CD4-positive, alpha-beta T cell treated with Interferon gamma for 1 hour (primary cell): ENCODE data around the gene SDHA.
"Not testable (repeated sequence)": the region's sequence is repeated elsewhere in the genome, so short reads cannot be mapped to it uniquely, and the experiment has no call there.

Source experiments
- DNase-seq: peaks from one replicate; pipeline ENCODE4 v3.0.0-alpha.2; 2020

The SDHA gene

DNA sequence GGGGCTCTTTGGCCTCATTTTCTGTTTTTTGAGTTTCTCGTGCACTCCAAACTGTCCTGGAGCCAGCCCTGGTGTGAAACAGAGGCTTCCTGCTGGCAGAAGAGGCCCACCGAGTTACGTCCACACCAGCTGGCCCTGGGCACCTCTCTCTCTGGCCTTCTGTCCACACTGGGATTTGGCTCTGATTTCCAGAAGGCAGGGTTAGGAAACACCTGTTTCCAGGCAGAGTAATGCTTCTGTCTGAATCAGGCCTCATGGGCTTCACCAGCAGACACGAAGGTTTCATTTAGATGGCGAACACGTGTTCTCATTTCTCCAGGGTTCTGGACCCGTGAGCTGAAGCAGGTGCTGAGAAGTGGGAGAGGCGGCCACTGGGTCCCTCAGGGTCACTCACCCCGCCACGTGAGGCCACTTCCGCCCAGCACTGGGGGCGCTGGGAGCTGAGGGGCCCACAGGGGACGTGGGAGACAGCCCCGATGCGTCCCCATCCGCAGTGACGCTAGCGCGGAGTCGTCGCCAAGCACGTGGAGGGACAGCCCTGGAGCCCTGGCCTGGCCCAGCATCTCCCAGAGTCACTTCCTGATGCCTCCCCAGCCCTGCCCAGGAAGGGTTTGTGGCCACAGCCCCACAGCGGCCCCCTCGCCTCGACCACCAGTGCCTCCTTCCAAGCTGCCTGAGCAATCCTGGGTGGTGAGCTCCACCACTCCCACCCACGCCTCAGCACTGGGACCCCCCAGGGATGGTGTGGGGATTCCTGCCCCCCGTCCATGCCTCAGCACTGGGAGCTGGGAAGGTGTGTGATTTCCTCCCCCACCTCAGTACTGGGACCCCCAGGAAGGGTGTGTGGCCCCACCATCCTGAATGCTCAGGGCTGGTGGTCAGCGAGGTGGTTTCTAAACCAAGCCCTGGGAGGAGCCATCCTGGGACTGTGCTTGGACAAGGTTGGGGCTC lies 31.8 kb upstream of the SDHA start:
- no peak for DNase-seq

GRCh38 chr5:187042-187431 lies 31.1 kb upstream of the SDHA start:
- DNase-seq = no peak

DNA sequence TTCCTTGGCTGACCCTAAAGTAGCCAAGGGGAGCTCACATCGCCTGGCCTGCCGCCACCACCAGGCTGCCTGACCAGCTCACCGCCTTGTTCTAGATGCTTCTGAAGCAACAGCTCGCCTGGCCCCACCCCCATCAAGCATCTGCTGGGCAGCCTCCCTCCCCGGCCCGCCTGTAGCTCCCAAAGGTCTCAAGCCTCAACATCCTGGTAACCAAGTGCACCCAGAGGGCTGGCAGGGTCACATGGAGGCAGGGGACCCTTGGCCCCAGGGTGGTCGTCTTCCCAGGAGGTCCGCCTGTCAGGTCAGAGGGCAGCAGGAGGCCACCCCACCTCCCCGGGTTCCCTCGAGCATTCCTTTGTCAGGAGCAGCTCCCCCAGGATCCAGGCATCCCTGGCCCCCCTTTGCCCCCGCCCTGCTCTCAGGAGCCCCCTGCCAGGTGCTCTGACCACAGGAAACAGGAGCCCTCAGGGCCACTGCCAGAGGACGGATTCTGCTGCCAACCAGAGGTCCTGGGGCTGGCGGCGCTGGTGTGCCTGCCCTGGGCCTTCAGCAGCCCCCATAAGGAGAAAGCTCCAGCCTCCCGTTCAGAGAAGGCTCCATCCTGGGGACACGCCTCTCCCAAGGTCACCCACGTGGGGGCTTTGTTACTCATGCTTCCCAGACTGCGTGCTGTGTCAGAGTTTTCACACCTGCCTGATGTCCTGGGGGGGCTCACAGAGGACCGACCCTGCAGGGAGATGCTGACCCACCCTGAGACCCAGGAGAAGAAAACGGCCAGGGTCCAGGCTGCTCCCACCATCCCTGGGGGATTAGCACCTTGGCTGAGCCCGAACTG lies 30.3 kb upstream of the SDHA start:
- DNase-seq = no peak

GRCh38 chr5:188488-189481 lies 29.3 kb upstream of the SDHA start:
- DNase-seq = peak; percentile 84

GRCh38 chr5:189486-189885 lies 28.6 kb upstream of the SDHA start:
- no peak for DNase-seq

- DNase-seq = no peak
Measured at GRCh38 chr5:189976-190365, 28.1 kb upstream of the SDHA start.

- no peak for DNase-seq
Measured at GRCh38 chr5:190366-191035, 27.6 kb upstream of the SDHA start.

DNA sequence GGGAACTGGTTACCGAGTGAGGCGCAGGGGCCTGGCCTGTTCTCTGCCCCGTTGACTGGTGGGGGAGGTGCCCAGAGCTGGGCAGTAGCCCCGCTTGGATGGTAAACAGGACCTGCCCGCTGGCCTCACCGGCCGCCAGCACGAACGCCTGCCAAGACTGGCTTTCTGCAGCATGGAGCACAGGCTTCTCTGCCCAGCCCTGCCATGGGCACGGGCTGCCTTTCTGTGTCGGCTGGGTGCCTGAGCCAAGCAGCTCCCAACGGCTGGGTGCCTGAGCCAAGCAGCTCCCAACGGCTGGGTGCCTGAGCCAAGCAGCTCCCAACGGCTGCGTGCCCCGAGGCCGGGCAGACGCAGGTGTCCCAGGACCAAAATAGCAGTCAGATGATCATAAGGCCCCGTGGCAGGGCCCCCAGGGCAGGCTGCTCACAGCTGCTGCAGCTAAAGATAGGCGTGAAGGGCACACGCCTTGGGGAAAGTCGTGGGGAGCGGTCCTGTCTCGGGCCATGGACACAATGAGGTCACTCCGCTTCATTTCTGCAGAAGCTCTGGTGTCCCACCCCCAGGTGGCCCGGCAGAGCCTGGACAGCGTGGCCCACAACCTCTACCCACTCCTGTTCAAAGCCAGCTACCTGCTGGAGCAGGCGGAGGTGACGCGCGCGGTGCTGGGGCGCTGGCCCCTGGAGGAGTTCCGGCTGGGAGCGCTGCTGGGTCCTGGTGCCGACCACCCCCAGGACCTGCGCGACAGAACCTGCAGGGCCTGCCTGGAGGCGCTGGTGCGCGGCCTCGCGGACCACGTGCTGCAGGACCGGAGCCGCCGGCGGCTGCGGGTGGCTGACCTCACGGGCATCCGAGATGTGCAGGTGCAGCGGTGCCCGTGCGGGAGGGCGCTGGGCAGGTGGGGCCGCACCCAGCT lies 26.8 kb upstream of the SDHA start, which contains the start of gene LRRC14B:
LRRC14B (plus strand) TSS at position 460 of the 913 bp plus-strand sequence; CDS start at position 504, 44 bp downstream.
- DNase-seq = no peak

DNA sequence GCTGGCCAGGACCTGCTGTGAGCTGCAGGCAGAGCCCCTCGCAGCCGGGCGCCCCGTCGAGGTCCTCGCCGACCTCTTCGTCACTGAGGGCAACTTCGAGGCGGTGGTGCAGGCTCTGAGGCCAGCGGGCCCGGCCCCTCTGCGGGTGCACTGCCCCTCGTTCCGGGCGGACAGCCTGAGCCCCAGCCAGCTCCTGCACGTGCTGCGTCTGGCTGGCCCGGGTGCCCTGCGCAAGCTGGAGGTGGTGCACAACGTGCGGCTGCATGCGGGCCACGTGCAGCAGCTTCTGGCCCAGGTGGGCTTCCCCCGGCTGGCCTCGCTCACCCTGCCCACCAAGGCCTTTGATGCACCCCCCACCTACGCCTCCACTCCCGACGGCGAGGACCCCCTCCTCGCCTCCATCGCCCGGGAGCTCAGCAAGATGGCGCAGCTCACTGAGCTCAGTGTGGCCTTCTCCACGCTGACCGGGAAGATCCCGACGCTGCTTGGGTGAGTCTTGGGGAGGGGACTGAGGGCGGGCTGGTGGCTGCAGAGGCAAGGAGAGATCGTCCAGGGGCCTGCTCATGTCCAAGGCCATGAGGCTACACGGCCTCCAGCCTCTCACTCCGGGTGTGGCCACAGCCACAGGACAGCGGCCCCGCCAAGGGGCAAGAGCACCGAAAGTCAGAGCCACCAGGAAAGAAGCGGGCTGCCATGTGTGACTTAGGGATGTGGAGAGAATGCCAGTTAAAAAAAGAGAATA lies 26.0 kb upstream of the SDHA start:
- DNase-seq = no peak

- DNase-seq = no peak
Measured at GRCh38 chr5:192691-192969, 25.5 kb upstream of the SDHA start.

GRCh38 chr5:192970-193831 lies 24.9 kb upstream of the SDHA start:
- no peak for DNase-seq

DNA sequence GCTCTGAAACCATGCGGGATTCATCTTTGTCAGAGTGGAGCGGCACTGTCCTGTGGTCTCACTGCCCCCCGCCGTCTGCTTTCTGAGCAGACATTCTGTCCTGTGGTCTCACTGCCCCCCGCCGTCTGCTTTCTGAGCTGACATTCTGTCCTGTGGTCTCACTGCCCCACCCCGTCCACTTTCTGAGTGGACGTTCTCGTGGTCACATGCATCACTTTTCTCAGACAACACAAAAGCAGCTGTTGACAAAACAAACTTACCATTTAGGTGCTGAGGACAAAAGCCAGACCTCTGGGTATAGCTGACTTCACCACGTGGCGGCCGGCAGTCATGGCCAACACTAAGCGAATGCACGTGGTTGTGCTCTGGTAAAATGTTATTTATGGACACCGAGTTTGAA lies 24.0 kb upstream of the SDHA start:
- DNase-seq = no peak

DNA sequence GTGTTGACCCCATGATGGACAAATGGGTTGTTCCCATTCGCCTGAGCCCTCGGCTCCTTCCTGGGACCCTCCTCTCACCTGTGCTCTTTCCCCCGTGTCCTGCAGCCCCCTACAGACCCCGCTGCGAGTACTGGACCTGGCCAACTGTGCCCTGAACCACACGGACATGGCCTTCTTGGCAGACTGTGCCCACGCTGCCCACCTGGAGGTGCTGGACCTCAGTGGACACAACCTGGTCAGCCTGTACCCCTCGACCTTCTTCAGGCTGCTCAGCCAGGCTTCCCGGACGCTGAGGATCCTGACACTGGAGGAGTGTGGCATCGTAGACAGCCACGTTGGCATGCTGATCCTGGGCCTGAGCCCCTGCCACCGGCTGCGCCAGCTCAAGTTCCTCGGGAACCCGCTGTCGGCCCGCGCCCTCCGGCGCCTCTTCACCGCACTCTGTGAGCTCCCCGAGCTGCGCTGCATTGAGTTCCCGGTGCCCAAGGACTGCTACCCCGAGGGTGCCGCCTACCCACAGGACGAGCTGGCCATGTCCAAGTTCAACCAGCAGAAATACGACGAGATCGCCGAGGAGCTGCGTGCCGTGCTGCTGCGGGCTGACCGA lies 23.4 kb upstream of the SDHA start:
- no peak for DNase-seq

- DNase-seq = no peak
Measured at GRCh38 chr5:195401-196160, 22.5 kb upstream of the SDHA start.

DNA sequence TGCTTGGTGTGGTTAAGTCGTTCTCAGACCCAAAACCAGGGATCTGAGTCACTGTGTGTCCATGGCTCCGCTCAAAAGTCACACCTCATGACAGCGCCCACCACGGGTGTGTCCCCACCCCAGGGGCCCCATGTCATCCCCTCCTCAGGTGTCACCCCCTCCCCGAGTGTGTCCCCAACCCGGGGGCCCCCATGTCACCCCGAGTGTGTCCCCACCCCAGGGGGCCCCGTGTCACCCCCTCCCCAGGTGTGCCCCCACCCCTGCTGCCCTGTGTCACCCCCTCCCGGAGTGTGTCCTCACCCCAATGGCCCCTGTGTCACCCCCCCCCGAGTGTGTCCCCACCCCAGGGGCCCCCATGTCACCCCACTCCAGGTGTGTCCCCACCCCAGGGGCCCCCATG lies 21.8 kb upstream of the SDHA start:
- no peak for DNase-seq

DNA sequence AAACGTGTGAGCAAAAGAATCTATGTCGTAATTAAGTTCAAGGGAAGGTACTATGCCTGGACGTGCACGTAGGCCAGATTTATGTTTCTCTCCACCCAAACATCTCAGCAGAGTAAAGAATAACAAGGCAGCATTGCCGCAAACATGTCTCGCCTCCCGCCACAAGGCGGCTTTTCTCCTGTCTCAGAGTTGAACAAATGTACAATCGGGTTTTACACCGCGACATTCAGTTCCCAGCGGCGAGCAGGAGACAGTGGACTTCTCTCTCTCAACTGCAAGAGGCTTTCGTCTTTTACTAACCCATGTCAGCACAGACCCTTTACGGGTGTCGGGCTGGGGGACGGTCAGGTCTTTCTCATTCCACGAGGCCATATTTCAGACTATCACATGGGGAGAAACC lies 21.1 kb upstream of the SDHA start:
- not testable (repeated sequence) for DNase-seq

DNA sequence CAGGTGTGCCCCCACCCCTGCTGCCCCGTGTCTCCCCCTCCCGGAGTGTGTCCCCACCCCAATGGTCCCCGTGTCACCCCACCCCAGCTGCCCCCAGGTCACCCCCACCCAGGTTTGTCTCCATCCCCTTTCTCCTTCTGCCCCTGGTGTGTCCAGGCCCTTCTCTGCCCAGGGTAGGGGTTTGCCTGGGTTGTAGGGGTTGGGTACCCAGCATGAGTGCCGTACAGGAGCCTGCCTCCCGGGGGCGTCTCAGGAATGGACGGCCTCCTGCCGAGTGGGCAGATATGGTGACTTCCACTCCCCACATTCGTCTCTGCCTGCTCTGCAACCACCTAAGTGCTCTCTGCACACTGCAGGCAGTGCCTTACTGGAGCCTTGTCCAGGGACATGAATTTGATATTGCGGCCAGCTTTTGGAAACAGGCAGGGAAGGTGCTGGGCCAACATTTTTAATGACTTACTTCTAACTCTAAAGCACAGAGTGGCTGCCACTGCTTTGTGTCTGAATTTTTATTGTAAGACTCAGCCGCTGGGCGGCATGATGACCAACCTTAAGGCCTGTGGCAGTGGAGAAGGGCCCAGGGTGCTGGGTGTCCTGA lies 20.1 kb upstream of the SDHA start:
- DNase-seq = no peak
